CD4-positive, alpha-beta T cell treated with Interleukin-21 for 1 hour (primary cell): ENCODE measurements around the gene MXD3.
"Not testable (repeated sequence)": the region's sequence is repeated elsewhere in the genome, so short reads cannot be mapped to it uniquely, and the experiment has no call there.

Experiments used
- DNase-seq: peaks from one replicate; pipeline ENCODE4 v3.0.0-alpha.2; 2020

The MXD3 gene

GRCh38 chr5:177343000-177343399 lies 31.3 kb upstream of the MXD3 start:
- not testable (repeated sequence) for DNase-seq

- no peak for DNase-seq
Measured at GRCh38 chr5:177339107-177339638, 27.5 kb upstream of the MXD3 start.

GRCh38 chr5:177338251-177339106 lies 26.8 kb upstream of the MXD3 start:
- DNase-seq, result no peak

GRCh38 chr5:177336603-177337494 lies 25.2 kb upstream of the MXD3 start:
- no peak for DNase-seq

GRCh38 chr5:177336112-177336511 lies 24.4 kb upstream of the MXD3 start:
- DNase-seq, result peak; percentile 18

- no peak for DNase-seq
Measured at GRCh38 chr5:177335701-177336065, 24.0 kb upstream of the MXD3 start.

GRCh38 chr5:177334781-177335700 lies 23.3 kb upstream of the MXD3 start:
- DNase-seq, result no peak

GRCh38 chr5:177334155-177334551 lies 22.5 kb upstream of the MXD3 start:
- no peak for DNase-seq

GRCh38 chr5:177333420-177334154 lies 21.9 kb upstream of the MXD3 start:
- no peak for DNase-seq

- no peak for DNase-seq
Measured at GRCh38 chr5:177332896-177333260, 21.2 kb upstream of the MXD3 start.

GRCh38 chr5:177332031-177332895 lies 20.6 kb upstream of the MXD3 start:
- no peak for DNase-seq

- no peak for DNase-seq
Measured at GRCh38 chr5:177330991-177331842, 19.5 kb upstream of the MXD3 start.

- DNase-seq, result no peak
Measured at GRCh38 chr5:177329883-177330282, 18.2 kb upstream of the MXD3 start.

GRCh38 chr5:177328545-177329231 lies 17.0 kb upstream of the MXD3 start:
- DNase-seq, result no peak

GRCh38 chr5:177327539-177328522 lies 16.1 kb upstream of the MXD3 start:
- DNase-seq, result no peak

- DNase-seq, result no peak
Measured at GRCh38 chr5:177325868-177326381, 14.2 kb upstream of the MXD3 start.

- no peak for DNase-seq
Measured at GRCh38 chr5:177320879-177321278, 9.2 kb upstream of the MXD3 start.
